Fibroblast of mammary gland (primary cell): ENCODE results near the gene TNC.

ENCODE experiments used
- DNase-seq: peaks from one replicate; pipeline ENCODE4 v3.0.0-alpha.2; 2010; ENCODE audit warnings: low read depth
- H3K4me3 ChIP-seq: 2 replicates; pipeline ENCODE4 v1.5.1; 2011; ENCODE audit warnings: low read depth, mild to moderate bottlenecking, low read length, moderate library complexity; ENCODE audit not compliant: control insufficient read depth
- CTCF ChIP-seq: conservative IDR thresholded peaks from 2 replicates; pipeline ENCODE4 v1.5.1; 2011; ENCODE audit warnings: low read depth, low read length, inconsistent platforms; ENCODE audit not compliant: control insufficient read depth, insufficient read depth

Gene TNC

GRCh38 chr9:115116421-115117284, 1.3 kb downstream of the TNC start:
- no peak for DNase-seq
- H3K4me3 ChIP-seq = peak overlapping the region; percentile 65
- no peak for TF ChIP-seq CTCF

GRCh38 chr9:115115924-115116323, 2.0 kb downstream of the TNC start:
- peak; percentile 90 for DNase-seq
- peak overlapping the region; percentile 65 for H3K4me3 ChIP-seq
- no peak for TF ChIP-seq CTCF

- TF ChIP-seq CTCF = no peak
- no peak overlapping the region for H3K4me3 ChIP-seq
- no peak for DNase-seq
These were observed 2.7 kb downstream of the TNC start for GRCh38 chr9:115115117-115115880.

- no peak for TF ChIP-seq CTCF
- no peak overlapping the region for H3K4me3 ChIP-seq
- no peak for DNase-seq
These were observed 3.4 kb downstream of the TNC start for GRCh38 chr9:115114546-115114945.

GRCh38 chr9:115114084-115114483, 3.9 kb downstream of the TNC start:
- DNase-seq = no peak
- no peak overlapping the region for H3K4me3 ChIP-seq
- TF ChIP-seq CTCF = no peak

GRCh38 chr9:115111874-115112273, 6.1 kb downstream of the TNC start:
- no peak for TF ChIP-seq CTCF
- H3K4me3 ChIP-seq = no peak overlapping the region
- DNase-seq = no peak
